NOMO-1 treated with dmso at 0.1 percent for 144 hours (cell line): ENCODE results near the gene JUNB.
"Not testable (repeated sequence)": the region's sequence is repeated elsewhere in the genome, so short reads cannot be mapped to it uniquely, and the experiment has no call there.

Experiments used
- DNase-seq: peaks from one replicate; lab custom pipeline; 2025; ENCODE audit not compliant: unreplicated experiment; lab: John Stamatoyannopoulos, UW

Gene JUNB

GRCh38 chr19:12788682-12789097, 2.6 kb upstream of the JUNB start:
- DNase-seq: no peak

GRCh38 chr19:12789098-12789903, 2.0 kb upstream of the JUNB start:
- DNase-seq: no peak

DNA sequence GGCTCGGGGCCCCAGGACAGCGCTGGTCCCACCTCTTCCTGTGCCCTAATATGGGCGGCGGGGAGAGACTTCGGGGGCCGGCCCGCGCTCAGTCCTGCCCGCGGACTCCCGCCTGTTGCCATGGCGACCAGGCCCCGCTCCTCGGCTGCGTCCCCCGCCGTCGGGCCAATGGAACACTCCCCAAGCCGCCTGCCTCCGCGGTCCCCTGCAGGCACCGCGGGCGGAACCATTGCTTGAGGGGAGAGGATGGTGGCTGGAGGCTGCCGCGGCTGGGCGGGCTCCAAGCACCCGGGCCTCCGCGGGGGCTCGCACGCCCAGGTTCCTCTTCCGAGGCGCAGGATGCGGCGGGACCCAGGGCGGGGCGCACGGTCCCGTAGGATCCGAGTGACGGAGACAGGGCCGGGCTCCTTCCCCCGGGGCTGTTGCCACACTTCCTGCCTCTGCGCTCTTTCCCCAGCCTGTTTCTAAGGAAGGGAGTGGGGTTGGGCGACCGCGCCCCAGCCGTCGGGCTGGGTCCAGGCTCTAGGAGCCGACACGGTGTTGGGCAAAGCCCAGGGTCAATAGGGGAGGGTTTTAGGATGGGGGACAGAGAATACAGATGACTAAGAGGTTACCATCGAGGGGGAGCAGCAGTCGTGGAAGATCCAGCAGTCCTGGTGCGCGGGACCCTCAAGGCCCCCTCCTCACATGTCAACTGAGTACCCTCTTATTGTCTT, 1.2 kb upstream of the JUNB start:
- peak; percentile 98 for DNase-seq

GRCh38 chr19:12790628-12791344, 500 bp upstream of the JUNB start:
- DNase-seq: no peak

DNA sequence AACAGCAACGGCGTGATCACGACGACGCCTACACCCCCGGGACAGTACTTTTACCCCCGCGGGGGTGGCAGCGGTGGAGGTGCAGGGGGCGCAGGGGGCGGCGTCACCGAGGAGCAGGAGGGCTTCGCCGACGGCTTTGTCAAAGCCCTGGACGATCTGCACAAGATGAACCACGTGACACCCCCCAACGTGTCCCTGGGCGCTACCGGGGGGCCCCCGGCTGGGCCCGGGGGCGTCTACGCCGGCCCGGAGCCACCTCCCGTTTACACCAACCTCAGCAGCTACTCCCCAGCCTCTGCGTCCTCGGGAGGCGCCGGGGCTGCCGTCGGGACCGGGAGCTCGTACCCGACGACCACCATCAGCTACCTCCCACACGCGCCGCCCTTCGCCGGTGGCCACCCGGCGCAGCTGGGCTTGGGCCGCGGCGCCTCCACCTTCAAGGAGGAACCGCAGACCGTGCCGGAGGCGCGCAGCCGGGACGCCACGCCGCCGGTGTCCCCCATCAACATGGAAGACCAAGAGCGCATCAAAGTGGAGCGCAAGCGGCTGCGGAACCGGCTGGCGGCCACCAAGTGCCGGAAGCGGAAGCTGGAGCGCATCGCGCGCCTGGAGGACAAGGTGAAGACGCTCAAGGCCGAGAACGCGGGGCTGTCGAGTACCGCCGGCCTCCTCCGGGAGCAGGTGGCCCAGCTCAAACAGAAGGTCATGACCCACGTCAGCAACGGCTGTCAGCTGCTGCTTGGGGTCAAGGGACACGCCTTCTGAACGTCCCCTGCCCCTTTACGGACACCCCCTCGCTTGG, 966 bp downstream of the JUNB start:
- DNase-seq: peak; percentile 62

GRCh38 chr19:12792853-12793289, 1.6 kb downstream of the JUNB start:
- no peak for DNase-seq

GRCh38 chr19:12793290-12794195, 2.3 kb downstream of the JUNB start:
- DNase-seq: peak; percentile 68

DNA sequence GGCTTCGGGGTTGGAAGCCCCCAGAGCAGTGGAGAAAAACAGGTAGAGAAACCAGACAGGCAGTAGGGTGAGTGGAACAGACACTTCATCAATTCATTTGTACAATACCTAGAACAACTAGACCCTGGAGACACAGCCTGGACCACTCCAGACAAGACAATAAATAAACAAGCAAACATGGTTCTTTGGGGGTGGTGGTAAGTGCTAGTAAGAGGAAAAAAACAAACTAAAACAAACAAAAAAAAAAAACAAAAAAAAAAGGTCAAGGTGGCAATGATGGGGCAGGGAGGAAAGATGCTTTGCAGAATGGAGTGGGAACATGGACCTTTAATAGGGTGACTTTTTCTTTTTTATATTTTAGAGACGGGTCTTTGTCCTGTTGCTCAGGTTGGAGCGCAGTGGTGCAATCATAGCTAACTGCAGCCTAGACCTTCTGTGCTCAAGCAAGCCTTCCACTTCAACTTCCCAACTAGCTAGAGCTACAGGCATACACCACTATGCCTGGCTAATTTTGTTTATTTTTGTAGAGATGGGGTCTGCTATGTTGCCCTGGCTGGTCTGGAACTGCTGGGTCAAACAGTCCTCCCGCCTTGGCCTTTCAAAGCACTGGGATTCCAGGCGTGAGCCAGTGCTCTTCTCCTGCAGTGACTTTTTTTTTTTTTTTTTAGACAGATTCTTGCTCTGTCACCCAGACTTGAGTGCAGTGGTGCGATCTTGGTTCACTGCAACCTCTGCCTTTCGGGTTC, 3.1 kb downstream of the JUNB start:
- no peak for DNase-seq

DNA sequence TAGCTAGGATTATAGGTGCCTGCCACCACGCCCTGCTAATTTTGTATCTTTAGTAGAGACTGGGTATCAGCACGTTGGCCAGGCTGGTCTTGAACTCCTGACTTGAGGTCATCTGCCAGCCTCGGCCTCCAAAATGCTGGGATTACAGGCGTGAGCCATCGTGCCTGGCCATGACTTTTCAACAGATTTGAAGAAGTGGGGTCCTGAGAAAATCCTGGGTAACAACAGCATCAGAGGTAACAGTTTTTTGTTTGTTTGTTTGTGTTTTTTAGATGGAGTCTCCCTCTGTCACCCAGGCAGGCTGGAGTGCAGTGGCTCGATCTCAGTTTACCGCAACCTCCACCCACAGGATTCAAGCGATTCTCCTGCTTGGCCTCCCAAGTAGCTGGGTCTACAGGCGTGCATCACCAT, 3.7 kb downstream of the JUNB start:
- no peak for DNase-seq

DNA sequence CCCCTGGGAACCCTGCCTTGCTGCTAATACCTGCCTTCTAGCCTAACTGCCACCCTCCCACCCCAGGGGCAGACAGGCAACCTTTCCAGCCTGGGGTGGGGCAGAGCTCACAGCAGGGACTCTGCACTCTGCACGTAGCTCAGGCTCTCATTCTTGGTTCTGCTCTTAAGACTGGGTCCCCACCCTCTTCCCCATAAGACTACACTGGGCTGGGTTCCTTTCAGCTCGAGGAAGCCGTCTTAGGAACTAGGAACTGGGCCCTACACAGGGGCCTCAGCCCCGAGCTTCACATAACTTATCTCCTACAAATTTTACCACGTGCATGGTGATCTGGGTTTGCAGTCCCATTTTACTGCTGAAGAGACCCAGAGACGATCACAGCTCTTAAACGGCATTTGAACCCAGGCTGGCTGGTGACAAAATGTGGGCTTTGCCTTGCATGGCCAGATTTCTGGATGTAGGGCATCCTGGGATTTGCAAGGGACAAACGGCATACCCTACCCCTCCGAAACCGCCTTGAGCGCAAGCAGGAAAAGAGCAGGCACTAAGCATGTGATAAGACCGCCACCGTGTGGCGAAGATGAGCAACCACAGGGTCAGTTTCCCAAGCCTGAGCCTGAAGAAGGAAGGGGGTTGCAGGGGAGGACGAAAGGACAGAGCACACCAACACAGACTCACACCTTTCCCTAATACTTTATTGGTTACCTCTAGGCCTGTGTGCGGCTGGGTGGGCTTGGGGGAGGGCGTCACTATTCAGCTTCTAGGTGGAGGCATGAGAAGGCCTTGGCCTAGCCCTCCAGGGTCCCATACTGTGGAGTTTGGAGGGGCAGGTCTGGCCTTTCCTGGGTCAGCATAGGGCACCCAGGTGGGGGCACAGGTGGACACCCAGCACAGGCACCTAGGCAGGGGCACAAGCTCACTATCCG, 5.1 kb downstream of the JUNB start:
- DNase-seq: peak; percentile 42

DNA sequence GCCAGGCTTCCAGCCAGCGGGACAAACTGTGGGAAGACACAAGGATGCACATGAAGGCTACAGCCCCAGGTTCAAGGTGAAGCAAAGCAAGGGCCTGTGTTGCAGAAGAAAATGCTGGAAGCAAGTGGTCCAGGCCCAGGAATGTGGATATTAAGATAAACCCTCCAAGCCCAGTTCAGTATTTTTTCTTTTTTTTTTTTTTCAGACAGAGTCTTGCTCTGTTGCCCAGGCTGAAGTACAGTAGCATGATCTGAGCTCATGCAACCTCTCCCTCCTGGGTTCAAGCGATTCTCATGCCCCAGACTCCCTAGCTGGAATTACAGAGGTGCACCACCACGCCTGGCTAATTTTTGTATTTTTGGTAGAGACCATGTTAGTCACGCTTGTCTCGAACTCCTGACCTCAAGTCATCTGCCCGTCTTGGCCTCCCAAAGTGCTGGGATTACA, 5.9 kb downstream of the JUNB start:
- DNase-seq: no peak

- not testable (repeated sequence) for DNase-seq
Observed at GRCh38 chr19:12797607-12798006, 6.3 kb downstream of the JUNB start.

- DNase-seq: no peak
Observed at GRCh38 chr19:12799742-12800465, 8.6 kb downstream of the JUNB start.

- DNase-seq: no peak
Observed at GRCh38 chr19:12800466-12800770, 9.1 kb downstream of the JUNB start.

DNA sequence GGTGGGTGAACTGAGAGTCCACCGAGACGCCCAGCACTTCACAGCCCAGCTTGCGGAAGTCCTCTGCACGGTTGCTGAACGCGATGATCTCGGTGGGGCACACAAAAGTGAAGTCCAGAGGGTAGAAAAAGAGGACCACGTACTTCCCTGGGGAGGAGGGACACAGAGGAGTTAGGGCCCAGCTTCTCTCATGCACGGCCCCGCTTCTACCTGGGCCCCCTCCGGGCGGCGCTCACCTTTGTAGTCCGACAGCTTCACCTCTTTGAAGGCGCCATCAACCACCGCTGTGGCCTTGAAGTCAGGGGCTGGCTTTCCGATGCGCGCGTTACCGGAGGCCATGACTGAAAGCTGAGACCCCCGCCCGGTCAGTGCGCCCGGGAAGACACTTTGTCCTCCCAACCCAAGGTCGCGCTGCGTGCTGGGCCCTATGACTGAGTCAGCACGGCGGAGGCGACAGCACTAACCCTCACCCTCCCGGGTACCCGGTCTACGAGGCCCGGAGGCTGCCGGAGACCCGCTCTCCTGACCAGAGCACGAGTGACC, 9.7 kb downstream of the JUNB start:
- no peak for DNase-seq

DNA sequence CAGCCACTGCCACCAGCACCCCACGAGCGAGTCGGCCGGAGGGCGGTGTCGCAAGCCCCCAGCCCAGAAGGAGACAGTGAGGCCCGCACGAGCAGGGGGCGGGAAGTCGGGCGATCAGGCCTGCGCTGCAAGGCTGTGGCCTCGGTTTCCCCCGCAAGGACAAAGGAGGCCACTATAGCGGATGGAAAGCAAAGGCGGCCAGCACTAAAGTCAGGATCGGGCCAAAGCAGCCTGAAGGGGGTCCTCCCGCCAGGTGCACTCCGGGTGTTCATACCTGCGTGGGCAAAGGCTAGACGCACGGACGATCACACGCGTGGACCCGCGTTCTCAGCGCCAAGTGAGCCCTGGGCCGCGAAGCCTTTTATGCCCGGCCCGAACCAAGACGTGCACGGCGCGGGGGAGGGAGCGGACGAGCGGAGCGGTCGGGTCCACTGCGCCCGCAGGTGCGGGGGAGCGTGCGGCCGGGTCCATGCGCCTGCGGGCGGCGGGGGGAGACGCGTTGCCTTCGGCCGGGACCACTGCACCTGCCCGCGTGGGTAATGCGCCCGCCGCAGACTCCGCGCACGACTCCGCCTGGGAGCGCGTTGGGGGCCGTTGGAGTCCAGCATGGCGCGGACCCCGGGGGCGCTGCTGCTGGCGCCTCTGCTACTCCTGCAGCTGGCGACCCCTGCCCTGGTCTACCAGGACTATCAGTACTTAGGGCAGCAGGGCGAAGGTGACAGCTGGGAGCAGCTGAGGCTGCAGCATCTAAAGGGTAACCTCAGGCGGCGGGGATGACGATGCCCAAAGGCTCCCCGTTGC, 10.4 kb downstream of the JUNB start, which contains the start of the genes PRDX2 and THSD8:
Gene PRDX2 (minus strand): TSS at position 335 of the 801 bp plus-strand sequence. CDS start 539 bp downstream, outside the sequence.
Gene THSD8 (plus strand): TSS at position 604 of the 801 bp plus-strand sequence. CDS start 3 bp downstream, at position 607.
- peak; percentile 51 for DNase-seq
